Endothelial cell (in vitro differentiated cells): ENCODE results near the gene SPATA3. TPM values are rescaled to one million over a fixed set of nuclear protein-coding genes. Genes with fewer than 3 reads are reported as not detected.

Source experiments
- DNase-seq: peaks from one replicate; pipeline ENCODE4 v3.0.0; 2021; ENCODE audit warnings: low spot score
- H3K27ac Mint-ChIP-seq: one replicate; pipeline ENCODE4 v1.8.0; 2021; ENCODE audit warnings: mixed read lengths, inconsistent platforms; ENCODE audit not compliant: unreplicated experiment
- H3K27me3 Mint-ChIP-seq: one replicate; pipeline ENCODE4 v1.8.0; 2021; ENCODE audit warnings: mild to moderate bottlenecking, moderate library complexity, mixed read lengths, inconsistent platforms; ENCODE audit not compliant: unreplicated experiment
- H3K36me3 Mint-ChIP-seq: one replicate; pipeline ENCODE4 v1.8.0; 2021; ENCODE audit warnings: mild to moderate bottlenecking, low read depth, mixed read lengths, inconsistent platforms; ENCODE audit not compliant: unreplicated experiment
- H3K4me1 Mint-ChIP-seq: one replicate; pipeline ENCODE4 v1.8.0; 2021; ENCODE audit warnings: mild to moderate bottlenecking, mixed read lengths, inconsistent platforms; ENCODE audit not compliant: unreplicated experiment
- H3K4me3 Mint-ChIP-seq: one replicate; pipeline ENCODE4 v1.8.0; 2021; ENCODE audit warnings: mild to moderate bottlenecking, mixed read lengths, inconsistent platforms; ENCODE audit not compliant: unreplicated experiment
- H3K9me3 Mint-ChIP-seq: one replicate; pipeline ENCODE4 v1.8.0; 2021; ENCODE audit warnings: mixed read lengths, inconsistent platforms; ENCODE audit not compliant: unreplicated experiment
- total RNA-seq: library from RNA; stranded (reverse); fragmentation: NEBNext Ultra II Directional; extraction: Animal tissue kit (Norgen Biotek cat#: 25700); gene quantifications from one replicate; pipeline ENCODE4 v1.2.1, GENCODE V29; 2021; ENCODE audit not compliant: unreplicated experiment
- TF ChIP-seq, protein P1 (sequence below): fragments of 200-600 bp; sonication (generic); IDR thresholded peaks from one replicate; pipeline ENCODE4 v1.5.0; 2021; ENCODE audit warnings: antibody characterized with exemption; ENCODE audit not compliant: unreplicated experiment

SPATA3 gene
- total RNA-seq, 1 donor from 2014 or later, result not detected

DNA sequence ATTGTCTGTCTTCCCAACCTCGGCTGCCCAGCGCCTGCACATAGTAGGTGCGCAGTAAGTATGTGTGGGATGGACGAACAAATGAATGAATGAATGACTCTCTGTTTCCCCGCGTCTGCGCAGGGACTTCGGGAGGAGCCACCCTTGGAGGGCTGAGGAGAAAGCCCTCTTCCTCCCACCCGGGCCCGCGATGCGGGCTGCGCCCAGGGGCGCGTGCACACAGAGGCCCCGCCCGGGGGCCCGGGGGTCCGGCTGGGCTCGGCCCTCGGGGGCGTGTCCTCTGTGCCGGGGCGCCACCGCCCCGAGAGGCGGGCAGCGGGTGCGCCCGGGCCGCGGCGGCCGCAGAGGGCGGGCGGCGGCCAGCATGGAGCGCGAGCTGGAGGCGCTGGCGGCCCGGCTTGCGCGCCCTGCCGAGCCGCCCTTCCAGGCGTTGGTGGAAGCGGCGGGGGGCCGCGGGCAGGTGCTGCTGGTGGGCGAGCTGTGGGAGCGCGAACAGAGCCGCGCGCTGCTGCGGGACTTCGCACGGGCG is 41.3 kb downstream of the SPATA3 start, which contains the start of gene C2orf72:
C2orf72 (plus strand) TSS at position 322 of the 529 bp plus-strand sequence; CDS start at position 365, 43 bp downstream.
- peak; percentile 28 for DNase-seq
- Mint-ChIP-seq H3K27ac (no peak within 1 kb of the TSS), H3K4me3 (peak within 1 kb of the TSS; percentile 47), H3K27me3 (peaks cover 10% of the 10 kb centered on the region), H3K9me3 (no peaks in the 10 kb centered on the region), H3K36me3 (peaks cover 5% of the 10 kb centered on the region), H3K4me1 (peaks cover 14% of the 10 kb centered on the region)
- TF ChIP-seq, protein P1, sequence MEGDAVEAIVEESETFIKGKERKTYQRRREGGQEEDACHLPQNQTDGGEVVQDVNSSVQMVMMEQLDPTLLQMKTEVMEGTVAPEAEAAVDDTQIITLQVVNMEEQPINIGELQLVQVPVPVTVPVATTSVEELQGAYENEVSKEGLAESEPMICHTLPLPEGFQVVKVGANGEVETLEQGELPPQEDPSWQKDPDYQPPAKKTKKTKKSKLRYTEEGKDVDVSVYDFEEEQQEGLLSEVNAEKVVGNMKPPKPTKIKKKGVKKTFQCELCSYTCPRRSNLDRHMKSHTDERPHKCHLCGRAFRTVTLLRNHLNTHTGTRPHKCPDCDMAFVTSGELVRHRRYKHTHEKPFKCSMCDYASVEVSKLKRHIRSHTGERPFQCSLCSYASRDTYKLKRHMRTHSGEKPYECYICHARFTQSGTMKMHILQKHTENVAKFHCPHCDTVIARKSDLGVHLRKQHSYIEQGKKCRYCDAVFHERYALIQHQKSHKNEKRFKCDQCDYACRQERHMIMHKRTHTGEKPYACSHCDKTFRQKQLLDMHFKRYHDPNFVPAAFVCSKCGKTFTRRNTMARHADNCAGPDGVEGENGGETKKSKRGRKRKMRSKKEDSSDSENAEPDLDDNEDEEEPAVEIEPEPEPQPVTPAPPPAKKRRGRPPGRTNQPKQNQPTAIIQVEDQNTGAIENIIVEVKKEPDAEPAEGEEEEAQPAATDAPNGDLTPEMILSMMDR, result no peak

DNA sequence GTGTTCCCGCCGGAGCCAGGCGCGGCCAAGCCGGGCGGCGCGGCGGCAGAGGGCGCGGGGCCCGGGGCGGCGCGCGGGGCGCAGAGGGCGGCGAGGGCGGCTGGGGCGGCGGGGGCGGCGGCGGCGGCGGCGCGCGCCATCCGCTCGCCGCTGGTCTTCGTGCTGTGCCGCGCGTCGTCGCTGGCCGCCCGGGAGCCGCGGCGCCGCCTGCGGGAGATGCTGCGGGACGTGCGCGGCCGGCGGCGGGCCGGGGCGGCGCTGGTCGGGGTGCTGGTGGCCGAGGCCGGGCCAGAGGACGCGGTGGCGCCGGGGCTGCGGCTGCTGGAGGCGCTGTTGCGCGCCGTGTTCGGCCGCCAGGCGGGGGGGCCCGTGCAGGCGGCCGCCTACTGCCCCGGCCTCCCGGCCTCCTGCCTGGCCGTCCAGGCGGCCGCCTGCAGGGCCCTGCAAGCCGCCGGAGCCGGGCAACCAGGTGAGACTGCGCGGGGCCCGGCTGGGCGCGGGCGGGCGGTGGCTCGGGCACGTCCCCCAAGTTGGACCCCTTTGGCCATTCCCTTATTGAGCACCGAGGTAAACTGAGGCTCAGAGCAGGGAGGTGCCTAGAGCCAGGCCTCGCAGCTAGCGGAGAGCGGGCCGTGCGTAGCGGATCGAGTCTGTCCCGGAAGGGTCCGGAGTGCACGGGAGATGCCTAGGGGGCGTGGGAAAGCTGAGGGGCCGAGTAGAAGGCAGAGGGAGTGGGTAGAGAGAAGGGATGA is 42.0 kb downstream of the SPATA3 start:
- Mint-ChIP-seq H3K27ac (no peak overlapping the region), H3K9me3 (no peaks in the 10 kb centered on the region), H3K36me3 (peaks cover 5% of the 10 kb centered on the region), H3K4me1 (peaks cover 12% of the 10 kb centered on the region), H3K27me3 (peaks cover 10% of the 10 kb centered on the region), H3K4me3 (no peak overlapping the region)
- TF ChIP-seq, protein P1, result no peak
- DNase-seq, result peak; percentile 36

DNA sequence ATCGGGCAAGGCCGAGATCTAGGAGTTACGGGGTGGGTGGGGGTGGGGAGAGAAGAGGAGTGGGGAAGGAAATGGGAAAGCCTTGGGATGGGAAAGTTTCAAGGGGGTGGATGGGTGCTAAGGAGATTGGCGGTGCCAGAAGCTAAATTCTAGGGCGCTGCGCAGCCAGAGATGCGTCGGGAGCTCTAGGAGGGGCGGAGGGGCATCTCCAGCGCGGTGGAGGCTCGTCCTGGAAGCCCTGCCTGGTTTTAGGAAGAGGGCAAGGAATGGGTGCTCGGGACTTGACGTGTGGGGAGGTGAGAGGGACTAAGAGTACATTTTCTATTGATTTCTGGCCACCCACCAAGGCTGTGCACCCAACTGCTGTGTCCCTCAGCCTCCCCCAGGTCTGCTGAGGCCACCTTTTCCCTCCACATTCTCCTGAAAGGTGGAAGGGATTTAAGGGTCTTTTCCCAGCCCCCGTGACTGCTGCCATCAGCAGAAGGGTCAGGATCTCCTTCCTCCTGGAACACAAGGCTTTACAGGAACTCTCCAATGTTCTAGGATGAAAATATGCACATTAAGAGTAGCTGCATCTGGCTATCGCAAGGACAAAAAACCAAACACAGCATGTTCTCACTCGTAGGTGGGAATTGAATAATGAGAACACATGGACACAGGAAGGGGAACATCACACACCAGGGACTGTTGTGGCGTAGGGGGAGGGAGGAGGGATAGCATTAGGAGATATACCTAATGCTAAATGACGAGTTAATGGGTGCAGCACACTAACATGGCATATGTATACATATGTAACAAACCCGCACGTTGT is 42.8 kb downstream of the SPATA3 start:
- Mint-ChIP-seq H3K27ac (no peak overlapping the region), H3K36me3 (peaks cover 5% of the 10 kb centered on the region), H3K27me3 (peaks cover 10% of the 10 kb centered on the region), H3K4me1 (peaks cover 5% of the 10 kb centered on the region), H3K4me3 (no peak overlapping the region), H3K9me3 (no peaks in the 10 kb centered on the region)
- TF ChIP-seq, protein P1, result no peak
- DNase-seq, result no peak

DNA sequence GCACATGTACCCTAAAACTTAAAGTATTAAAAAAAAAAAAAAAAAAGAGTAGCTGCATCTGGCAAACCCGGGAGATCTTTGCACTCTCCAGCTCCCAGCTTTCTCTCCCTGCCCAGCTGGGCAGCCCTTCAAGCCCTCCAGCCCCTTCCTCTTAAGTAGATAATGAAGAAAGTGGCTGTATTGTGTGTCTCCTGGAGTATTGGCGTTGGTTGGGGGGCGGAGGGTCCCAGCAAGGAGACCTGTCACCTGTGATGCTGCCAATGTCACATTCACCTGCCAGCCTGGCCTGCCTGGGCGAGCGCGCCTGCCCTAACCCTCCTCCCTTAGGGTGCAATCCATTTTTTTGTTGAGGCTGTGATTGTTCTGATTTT is 43.4 kb downstream of the SPATA3 start:
- H3K36me3 Mint-ChIP-seq, result peaks cover 5% of the 10 kb centered on the region
- H3K27ac Mint-ChIP-seq, result no peak overlapping the region
- DNase-seq, result no peak
- peaks cover 3% of the 10 kb centered on the region for H3K4me1 Mint-ChIP-seq
- no peaks in the 10 kb centered on the region for H3K9me3 Mint-ChIP-seq
- peak overlapping the region; percentile 37 for H3K4me3 Mint-ChIP-seq
- peaks cover 6% of the 10 kb centered on the region for H3K27me3 Mint-ChIP-seq
- TF ChIP-seq, protein P1, result no peak
